H9 (cell line): ENCODE data around the gene TRIO. TPM values are rescaled to one million over a fixed set of nuclear protein-coding genes. Genes with fewer than 3 reads are reported as not detected.

Experiments
- DNase-seq: peaks from one replicate; pipeline ENCODE4 v3.0.0-alpha.2; 2017
- H2AFZ ChIP-seq: one replicate; pipeline ENCODE4 v1.6.1; 2013; ENCODE audit warnings: mild to moderate bottlenecking, low read length, control low read depth, moderate library complexity
- H2AK5ac ChIP-seq: 2 replicates; pipeline ENCODE4 v1.6.1; 2013; ENCODE audit warnings: low read length, control low read depth, mixed read lengths; ENCODE audit not compliant: insufficient read length
- H2BK120ac ChIP-seq: one replicate; pipeline ENCODE4 v1.6.1; 2013; ENCODE audit warnings: low read depth, mild to moderate bottlenecking, low read length, control low read depth, inconsistent platforms; ENCODE audit not compliant: poor library complexity, severe bottlenecking
- H2BK12ac ChIP-seq: 2 replicates; pipeline ENCODE4 v1.6.1; 2013; ENCODE audit warnings: low read length, control low read depth, mixed read lengths, low read depth; ENCODE audit not compliant: insufficient read length
- H2BK15ac ChIP-seq: 2 replicates; pipeline ENCODE4 v1.6.1; 2013; ENCODE audit warnings: low read depth, low read length, control low read depth
- H2BK20ac ChIP-seq: one replicate; pipeline ENCODE4 v1.6.1; 2013; ENCODE audit warnings: low read depth, mild to moderate bottlenecking, low read length, control low read depth, inconsistent platforms; ENCODE audit not compliant: poor library complexity, severe bottlenecking
- H2BK5ac ChIP-seq: 2 replicates; pipeline ENCODE4 v1.6.1; 2013; ENCODE audit warnings: low read length, control low read depth, mixed read lengths; ENCODE audit not compliant: insufficient read length
- H3K14ac ChIP-seq: 2 replicates; pipeline ENCODE4 v1.6.1; 2013; ENCODE audit warnings: low read length, control low read depth; ENCODE audit not compliant: insufficient read depth
- H3K18ac ChIP-seq: 2 replicates; pipeline ENCODE4 v1.6.1; 2013; ENCODE audit warnings: low read depth, mild to moderate bottlenecking, mixed read lengths, low read length, control low read depth; ENCODE audit not compliant: insufficient read length
- H3K23ac ChIP-seq: 2 replicates; pipeline ENCODE4 v1.6.1; 2013; ENCODE audit warnings: low read length, control low read depth, mixed read lengths, low read depth; ENCODE audit not compliant: insufficient read length
- H3K23me2 ChIP-seq: 2 replicates; pipeline ENCODE4 v1.6.1; 2013; ENCODE audit warnings: low read depth, mild to moderate bottlenecking, mixed read lengths, low read length, control low read depth; ENCODE audit not compliant: insufficient read length, poor library complexity, severe bottlenecking
- H3K27ac ChIP-seq: 2 replicates; pipeline ENCODE4 v1.5.1; 2013; ENCODE audit warnings: low read length, control low read depth, mixed read lengths, low read depth; ENCODE audit not compliant: insufficient read length
- H3K27me3 ChIP-seq: 2 replicates; pipeline ENCODE4 v1.6.1; 2013; ENCODE audit warnings: low read length, control low read depth, inconsistent platforms; ENCODE audit not compliant: insufficient read depth
- H3K4ac ChIP-seq: 2 replicates; pipeline ENCODE4 v1.6.1; 2013; ENCODE audit warnings: low read depth, mild to moderate bottlenecking, control low read depth, inconsistent platforms, low read length, moderate library complexity
- H3K4me1 ChIP-seq: 2 replicates; pipeline ENCODE4 v1.6.1; 2013; ENCODE audit warnings: low read length, control low read depth, inconsistent platforms; ENCODE audit not compliant: insufficient read depth
- H3K4me2 ChIP-seq: 2 replicates; pipeline ENCODE4 v1.6.1; 2013; ENCODE audit warnings: low read length, control low read depth, mixed read lengths; ENCODE audit not compliant: insufficient read length, insufficient read depth
- H3K56ac ChIP-seq: 2 replicates; pipeline ENCODE4 v1.6.1; 2013; ENCODE audit warnings: low read depth, mild to moderate bottlenecking, mixed read lengths, low read length, control low read depth; ENCODE audit not compliant: insufficient read length
- H3K79me1 ChIP-seq: 2 replicates; pipeline ENCODE4 v1.6.1; 2013; ENCODE audit warnings: low read depth, mild to moderate bottlenecking, moderate library complexity, low read length, control low read depth, inconsistent platforms; ENCODE audit not compliant: insufficient read depth, poor library complexity, severe bottlenecking
- H3K79me2 ChIP-seq: 2 replicates; pipeline ENCODE4 v1.6.1; 2013; ENCODE audit warnings: low read length, control low read depth, inconsistent platforms; ENCODE audit not compliant: insufficient read depth
- H3K9ac ChIP-seq: 2 replicates; pipeline ENCODE4 v1.6.1; 2013; ENCODE audit warnings: low read length, control low read depth, mixed read lengths; ENCODE audit not compliant: insufficient read length; ENCODE audit errors: extremely low read depth
- H3K9me3 ChIP-seq: one replicate; pipeline ENCODE4 v1.6.1; 2013; ENCODE audit warnings: low read depth, low read length, inconsistent platforms; ENCODE audit not compliant: control insufficient read depth
- H3T11ph ChIP-seq: one replicate; pipeline ENCODE4 v1.6.1; 2013; ENCODE audit warnings: mild to moderate bottlenecking, low read length, control low read depth, inconsistent platforms
- H4K20me1 ChIP-seq: one replicate; pipeline ENCODE4 v1.6.1; 2013; ENCODE audit not compliant: control insufficient read depth, insufficient read length, insufficient read depth
- H4K5ac ChIP-seq: 2 replicates; pipeline ENCODE4 v1.6.1; 2013; ENCODE audit warnings: low read depth, mild to moderate bottlenecking, mixed read lengths, low read length, control low read depth; ENCODE audit not compliant: insufficient read length
- H4K8ac ChIP-seq: replicated peaks from 2 replicates; pipeline ENCODE4 v1.6.1; 2013; ENCODE audit warnings: low read length, control low read depth, mixed read lengths, low read depth; ENCODE audit not compliant: insufficient read length
- H4K91ac ChIP-seq: 2 replicates; pipeline ENCODE4 v1.6.1; 2013; ENCODE audit warnings: low read depth, mild to moderate bottlenecking, moderate library complexity, mixed read lengths, low read length, control low read depth; ENCODE audit not compliant: insufficient read length
- H3K27ac Mint-ChIP-seq, 3 experiments: 2 replicates in 2 of 3; 3 replicates in 1 of 3; pipeline ENCODE4 v1.8.0; 2020 to 2021; ENCODE audit warnings: mixed read lengths in 3 of 3, mild to moderate bottlenecking in 1 of 3, moderate library complexity in 1 of 3
- H3K27me3 Mint-ChIP-seq: 2 replicates; pipeline ENCODE4 v1.8.0; 2021; ENCODE audit warnings: low read depth, mild to moderate bottlenecking, moderate library complexity, mixed read lengths
- H3K36me3 Mint-ChIP-seq, 3 experiments: 2 replicates in 2 of 3; 3 replicates in 1 of 3; pipeline ENCODE4 v1.8.0; 2020 to 2021; ENCODE audit warnings: low read depth in 3 of 3, mixed read lengths in 3 of 3; ENCODE audit not compliant: insufficient read depth in 1 of 3
- H3K4me1 Mint-ChIP-seq, 2 experiments: 2 replicates each; pipeline ENCODE4 v1.8.0; 2020; ENCODE audit warnings: mixed read lengths in 2 of 2
- H3K4me3 Mint-ChIP-seq, 2 experiments: 2 replicates in 1 of 2; 3 replicates in 1 of 2; pipeline ENCODE4 v1.8.0; 2020 to 2021; ENCODE audit warnings: mild to moderate bottlenecking in 2 of 2, mixed read lengths in 2 of 2, moderate library complexity in 1 of 2
- H3K9me3 Mint-ChIP-seq, 2 experiments: 2 replicates in 1 of 2; 3 replicates in 1 of 2; pipeline ENCODE4 v1.8.0; 2020; ENCODE audit warnings: mild to moderate bottlenecking in 2 of 2, mixed read lengths in 2 of 2, moderate library complexity in 1 of 2
- CTCF ChIP-seq: fragments of 200-600 bp; sonication (generic); conservative IDR thresholded peaks from 3 replicates; pipeline ENCODE4 v1.8.0; 2021; ENCODE audit warnings: antibody characterized with exemption, mild to moderate bottlenecking
- WGBS: extraction: QIAGEN DNeasy Blood & Tissue Kit; methylation state at CpG from one replicate; pipeline ENCODE4 v1.1.7; 2013; ENCODE audit warnings: missing lambda C conversion rate, low lambda C conversion rate, mixed read lengths; ENCODE audit not compliant: insufficient read length; ENCODE audit errors: extremely low coverage; 5-methylcytosine and 5-hydroxymethylcytosine counted together
- total RNA-seq: library from RNA; stranded (reverse); gene quantifications from 2 replicates; pipeline ENCODE4 v1.2.1, GENCODE V29; 2021

TRIO gene
- total RNA-seq, 1 experiment from 2014 or later, result 87.8 TPM

GRCh38 chr5:14193496-14193895 is 50.4 kb downstream of the TRIO start:
- H3K56ac ChIP-seq, result no peak overlapping the region
- no peak for DNase-seq
- no peak overlapping the region for H2BK120ac ChIP-seq
- H2AK5ac ChIP-seq, result no peak overlapping the region
- H3K36me3 Mint-ChIP-seq, result no peaks in the 10 kb centered on the region; a peak in 1 of 7 replicates
- H4K91ac ChIP-seq, result no peak overlapping the region
- no peak overlapping the region for H3K9ac ChIP-seq
- peaks cover 34% of the 10 kb centered on the region; the same call in 1 of the 2 replicates for H3K79me2 ChIP-seq
- H3K4me1 ChIP-seq, result peaks cover 8% of the 10 kb centered on the region
- H2BK15ac ChIP-seq, result no peak overlapping the region
- peaks cover 8% of the 10 kb centered on the region for H3K79me1 ChIP-seq
- H2BK5ac ChIP-seq, result no peak overlapping the region
- no peak overlapping the region for H3T11ph ChIP-seq
- no peak overlapping the region for H3K18ac ChIP-seq
- no peak for TF ChIP-seq CTCF
- no peak overlapping the region for H3K4me2 ChIP-seq
- H3K4ac ChIP-seq, result no peak overlapping the region
- H4K8ac ChIP-seq, result no peak overlapping the region
- no peak overlapping the region for H3K23ac ChIP-seq
- H3K9me3 ChIP-seq, result no peaks in the 10 kb centered on the region
- no CpG with 5 or more reads among the region's 4 CpGs for WGBS
- H2BK12ac ChIP-seq, result no peak overlapping the region
- H3K27me3 Mint-ChIP-seq, result no peaks in the 10 kb centered on the region
- no peaks in the 10 kb centered on the region for H3K9me3 Mint-ChIP-seq
- H3K4me3 Mint-ChIP-seq, result no peak overlapping the region
- no peak overlapping the region for H2AFZ ChIP-seq
- H3K27ac Mint-ChIP-seq, result no peak overlapping the region
- H3K27ac ChIP-seq, result no peak overlapping the region
- no peak overlapping the region for H3K14ac ChIP-seq
- peaks cover 31 to 32% of the 10 kb centered on the region in 2 experiments for H3K4me1 Mint-ChIP-seq
- H4K20me1 ChIP-seq, result no peaks in the 10 kb centered on the region
- no peak overlapping the region for H2BK20ac ChIP-seq
- no peak overlapping the region for H4K5ac ChIP-seq
- no peaks in the 10 kb centered on the region for H3K23me2 ChIP-seq
- H3K27me3 ChIP-seq, result no peaks in the 10 kb centered on the region
